ENCODE data around the gene JMJD8.

DNA sequence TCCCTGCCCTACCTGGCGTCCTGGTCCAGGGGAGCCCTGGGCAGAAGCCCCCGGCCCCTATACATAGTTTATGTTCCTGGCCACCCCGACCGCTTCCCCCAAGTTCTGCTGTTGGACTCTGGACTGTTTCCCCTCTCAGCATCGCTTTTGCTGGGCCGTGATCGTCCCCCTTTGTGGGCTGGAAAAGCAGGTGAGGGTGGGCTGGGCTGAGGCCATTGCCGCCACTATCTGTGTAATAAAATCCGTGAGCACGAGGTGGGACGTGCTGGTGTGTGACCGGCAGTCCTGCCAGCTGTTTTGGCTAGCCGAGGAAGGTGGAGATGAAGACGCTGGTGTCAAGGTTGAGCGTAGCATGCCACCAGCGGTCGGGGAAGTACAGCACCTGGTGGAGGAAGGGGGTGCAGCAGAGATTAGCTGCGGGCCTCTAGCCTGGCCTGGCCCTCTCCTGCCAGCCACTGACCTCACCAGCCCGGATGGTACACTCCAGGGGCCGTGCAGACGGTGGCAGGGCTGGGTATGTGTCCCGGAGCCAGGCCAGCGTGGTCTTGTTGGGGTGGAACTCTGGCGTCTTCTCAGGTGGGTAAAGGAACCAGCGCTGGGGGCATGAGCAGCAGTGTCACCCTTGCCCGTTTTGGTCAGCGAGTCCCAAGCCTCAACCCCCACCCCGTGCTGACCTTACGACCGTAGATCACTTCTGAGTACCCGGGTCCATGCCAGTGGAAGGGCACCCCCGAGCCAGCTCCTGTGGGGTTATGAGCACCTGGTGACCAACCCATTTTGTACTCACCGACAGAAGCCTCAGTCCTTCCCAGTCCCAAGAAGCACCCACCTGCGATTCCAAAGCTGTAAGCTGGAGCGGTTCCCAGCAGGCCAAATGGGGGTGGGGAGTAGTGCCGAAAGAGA is 1.4 kb downstream of the JMJD8 start:
- no peak for TF ChIP-seq SPI1 (IDR thresholded peaks at IDR 0.05; ENCODE audit: borderline replicate concordance, low read depth)
- TF ChIP-seq, protein P1, sequence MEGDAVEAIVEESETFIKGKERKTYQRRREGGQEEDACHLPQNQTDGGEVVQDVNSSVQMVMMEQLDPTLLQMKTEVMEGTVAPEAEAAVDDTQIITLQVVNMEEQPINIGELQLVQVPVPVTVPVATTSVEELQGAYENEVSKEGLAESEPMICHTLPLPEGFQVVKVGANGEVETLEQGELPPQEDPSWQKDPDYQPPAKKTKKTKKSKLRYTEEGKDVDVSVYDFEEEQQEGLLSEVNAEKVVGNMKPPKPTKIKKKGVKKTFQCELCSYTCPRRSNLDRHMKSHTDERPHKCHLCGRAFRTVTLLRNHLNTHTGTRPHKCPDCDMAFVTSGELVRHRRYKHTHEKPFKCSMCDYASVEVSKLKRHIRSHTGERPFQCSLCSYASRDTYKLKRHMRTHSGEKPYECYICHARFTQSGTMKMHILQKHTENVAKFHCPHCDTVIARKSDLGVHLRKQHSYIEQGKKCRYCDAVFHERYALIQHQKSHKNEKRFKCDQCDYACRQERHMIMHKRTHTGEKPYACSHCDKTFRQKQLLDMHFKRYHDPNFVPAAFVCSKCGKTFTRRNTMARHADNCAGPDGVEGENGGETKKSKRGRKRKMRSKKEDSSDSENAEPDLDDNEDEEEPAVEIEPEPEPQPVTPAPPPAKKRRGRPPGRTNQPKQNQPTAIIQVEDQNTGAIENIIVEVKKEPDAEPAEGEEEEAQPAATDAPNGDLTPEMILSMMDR (IDR thresholded peaks at IDR 0.05; ENCODE audit: insufficient read depth, low read length), result no peak
